Left colon (tissue), 2 donors: ENCODE measurements around the gene AMIGO1. TPM values are rescaled to one million over a fixed set of nuclear protein-coding genes. Genes with fewer than 3 reads are reported as not detected.

Experiments used
- ATAC-seq: fragments of 200-7000 bp; cut with Tn5 transposase; one replicate; pipeline ENCODE4 v1.9.1; 2020; ENCODE audit warnings: mild to moderate bottlenecking, moderate library complexity
- DNase-seq, 2 donors: peaks; one replicate each; pipeline ENCODE4 v3.0.0-alpha.2; 2020
- intact Hi-C, 2 donors: fragments of 100-400 bp; cut with DNase I in 1 of 2; cut with micrococcal nuclease in 1 of 2; formaldehyde crosslinking; loops; one replicate each; pipeline versions ENCODE4 v1.11.2 to v1.14.0; 2022; cut with DNase I, micrococcal nuclease
- total RNA-seq, 2 donors: library from RNA; stranded (reverse); fragmentation: NEBNext Ultra II Directional; extraction: Animal tissue kit (Norgen Biotek cat#: 25700); gene quantifications; one replicate each; pipeline ENCODE4 v1.2.1, GENCODE V29; 2021
- donor health status: DM: no; HTN: no; CAD: no.
- donor health status: DM: yes; HTN: yes; CAD: no.

AMIGO1 gene
- total RNA-seq, 2 donors from 2014 or later, result 3.8 to 5.6 TPM

GRCh38 chr1:109492779-109493178, 16.7 kb downstream of the AMIGO1 start:
- ATAC-seq (no peak), DNase-seq (no peak)
- intact Hi-C loops, result loop anchor here in 1 of 2 donors (5.0 kb wide), 1 partner anchor 40 kb away; no protein-coding TSS in a partner anchor

- intact Hi-C loops, result loop anchor here in 1 of 2 donors (5.0 kb wide), 1 partner anchor 41 kb away; no protein-coding TSS in a partner anchor
- no peak for ATAC-seq
- DNase-seq, result no peak
Measured at GRCh38 chr1:109491372-109491771, 18.2 kb downstream of the AMIGO1 start.

- intact Hi-C loops, result loop anchor here in 1 of 2 donors (5.0 kb wide), 1 partner anchor 41 kb away; no protein-coding TSS in a partner anchor
- no peak for DNase-seq
- ATAC-seq, result no peak
Measured at GRCh38 chr1:109490934-109491302, 18.6 kb downstream of the AMIGO1 start.

GRCh38 chr1:109490029-109490933, 19.2 kb downstream of the AMIGO1 start:
- intact Hi-C loops, result loop anchor here in 1 of 2 donors (5.0 kb wide), 1 partner anchor 42 kb away; no protein-coding TSS in a partner anchor
- peak; percentile 50 for ATAC-seq
- DNase-seq, result peak in 1 of 2 donors; percentile 83

- DNase-seq (no peak), ATAC-seq (no peak)
- intact Hi-C loops, result no loop called here
Measured at GRCh38 chr1:109488696-109489095, 20.8 kb downstream of the AMIGO1 start.

- DNase-seq, result no peak
- no peak for ATAC-seq
- intact Hi-C loops, result no loop called here
Measured at GRCh38 chr1:109488201-109488600, 21.3 kb downstream of the AMIGO1 start.

GRCh38 chr1:109487261-109487660, 22.3 kb downstream of the AMIGO1 start:
- ATAC-seq (no peak), DNase-seq (no peak)
- intact Hi-C loops, result no loop called here

- intact Hi-C loops, result no loop called here
- ATAC-seq (no peak), DNase-seq (peak in 1 of 2 donors; percentile 15)
Measured at GRCh38 chr1:109485001-109485400, 24.5 kb downstream of the AMIGO1 start.

GRCh38 chr1:109484519-109484975, 25.0 kb downstream of the AMIGO1 start:
- DNase-seq (no peak), ATAC-seq (no peak)
- intact Hi-C loops, result no loop called here

GRCh38 chr1:109483672-109484518, 25.6 kb downstream of the AMIGO1 start, which contains the start of gene ATXN7L2:
TSS of gene ATXN7L2 (plus strand) at chr1:109483905. CDS start at chr1:109483954, 49 bp downstream.
- DNase-seq (peak; percentile 91), ATAC-seq (peak; percentile 92)
- intact Hi-C loops, result no loop called here

- ATAC-seq (peak; percentile 11), DNase-seq (peak in 1 of 2 donors; percentile 56)
- intact Hi-C loops, result no loop called here
Measured at GRCh38 chr1:109482791-109483671, 26.5 kb downstream of the AMIGO1 start.

- DNase-seq (no peak), ATAC-seq (no peak)
- intact Hi-C loops, result no loop called here
Measured at GRCh38 chr1:109482242-109482641, 27.3 kb downstream of the AMIGO1 start.

GRCh38 chr1:109481646-109482045, 27.9 kb downstream of the AMIGO1 start:
- intact Hi-C loops, result no loop called here
- no peak for ATAC-seq
- no peak for DNase-seq

- no peak for DNase-seq
Measured at GRCh38 chr1:109479901-109480300, 29.6 kb downstream of the AMIGO1 start.

GRCh38 chr1:109479311-109479710, 30.2 kb downstream of the AMIGO1 start:
- ATAC-seq (no peak), DNase-seq (no peak)
- intact Hi-C loops, result no loop called here

More at GRCh38 chr1:109479901-109480300, 29.6 kb downstream of the AMIGO1 start:
- no peak for ATAC-seq
- intact Hi-C loops, result no loop called here

GRCh38 chr1:109478806-109479205, 30.7 kb downstream of the AMIGO1 start:
- DNase-seq (peak in 1 of 2 donors; percentile 67), ATAC-seq (peak; percentile 58)
- intact Hi-C loops, result no loop called here

- ATAC-seq (no peak), DNase-seq (no peak)
- intact Hi-C loops, result no loop called here
Measured at GRCh38 chr1:109477821-109478220, 31.7 kb downstream of the AMIGO1 start.

- ATAC-seq (no peak), DNase-seq (no peak)
- intact Hi-C loops, result no loop called here
Measured at GRCh38 chr1:109476825-109477224, 32.7 kb downstream of the AMIGO1 start.
